Lung microvascular endothelial cell (primary cell): Measurements from ENCODE around the gene MAP2K3. TPM values are rescaled to one million over a fixed set of nuclear protein-coding genes. Genes with fewer than 3 reads are reported as not detected.
"Not testable (repeated sequence)": the region's sequence is repeated elsewhere in the genome, so short reads cannot be mapped to it uniquely, and the experiment has no call there.

ENCODE experiments used
- DNase-seq, 2 donors: peaks; one replicate each; pipeline versions ENCODE4 v3.0.0 to v3.0.0-alpha.2; 2010; ENCODE audit warnings: low read depth in 2 of 2
- total RNA-seq: library from RNA; depleted of rRNA; stranded (reverse); fragments of >200 nt; gene quantifications from 2 replicates; pipeline ENCODE4 v1.2.1, GENCODE V29; 2014

The MAP2K3 gene
- total RNA-seq, 1 donor from 2014 or later: 10.7 TPM

DNA sequence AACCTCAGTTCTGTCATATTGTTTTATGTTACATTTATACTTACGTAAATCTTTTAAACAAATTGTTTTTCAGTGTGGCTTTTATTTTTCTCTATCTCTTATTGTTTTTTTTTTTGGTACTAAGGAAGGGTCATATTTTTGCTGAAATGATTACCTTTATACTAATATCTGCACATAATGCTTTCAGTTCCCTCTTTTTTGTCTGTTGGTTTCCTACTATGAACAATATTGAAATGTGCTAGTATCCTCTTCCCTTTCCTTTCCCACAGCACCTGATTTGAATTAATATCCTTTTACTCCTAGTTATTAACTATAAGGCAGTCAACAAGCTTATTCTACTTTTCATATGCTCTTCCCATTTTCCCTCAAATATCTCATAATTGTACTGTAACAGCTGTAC is 43.4 kb downstream of the MAP2K3 start:
- DNase-seq: not testable (repeated sequence)

GRCh38 chr17:21328778-21329177 is 44.3 kb downstream of the MAP2K3 start:
- not testable (repeated sequence) for DNase-seq

- DNase-seq: no peak
These were observed 46.1 kb downstream of the MAP2K3 start for GRCh38 chr17:21330436-21331160.

- DNase-seq: not testable (repeated sequence)
These were observed 52.2 kb downstream of the MAP2K3 start for GRCh38 chr17:21336541-21337294.

GRCh38 chr17:21337981-21338625 is 53.6 kb downstream of the MAP2K3 start:
- DNase-seq: not testable (repeated sequence)

DNA sequence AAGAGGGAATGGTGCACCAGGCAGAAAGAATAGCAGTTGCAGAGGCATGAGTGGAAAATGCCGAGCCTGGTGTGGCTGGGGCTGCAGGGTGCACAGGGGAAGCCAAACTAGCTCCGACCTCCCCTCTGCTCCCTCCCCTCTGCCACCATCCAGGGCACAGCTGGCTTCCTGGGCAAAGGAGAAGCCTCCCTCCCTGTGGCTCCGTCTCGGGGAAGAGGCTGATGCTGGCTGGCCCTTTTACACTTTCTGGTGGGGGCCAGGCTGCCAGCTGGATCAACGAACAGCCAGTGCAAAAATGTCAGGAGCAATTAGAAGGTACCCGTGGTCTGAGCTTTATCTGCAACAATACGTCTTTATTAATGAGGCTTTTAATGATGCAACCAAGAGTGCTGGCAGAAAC is 54.5 kb downstream of the MAP2K3 start:
- DNase-seq: no peak

DNA sequence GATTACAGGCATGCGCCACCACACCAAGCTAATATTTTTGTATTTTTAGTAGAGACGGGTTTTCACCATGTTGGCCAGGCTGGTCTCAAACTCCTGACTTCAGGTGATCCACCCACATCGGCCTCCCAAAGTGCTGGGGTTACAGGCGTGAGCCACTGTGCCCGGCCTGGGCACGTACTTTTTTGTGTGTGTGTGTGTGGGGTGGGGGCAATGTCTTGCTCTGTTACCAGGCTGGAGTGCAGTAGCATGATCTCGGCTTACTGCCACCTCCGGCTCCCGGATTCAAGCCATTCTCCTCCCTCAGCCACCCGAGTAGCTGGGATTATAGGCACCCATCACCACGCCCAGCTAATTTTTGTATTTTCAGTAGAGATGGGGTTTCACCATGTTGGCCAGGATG is 55.1 kb downstream of the MAP2K3 start:
- DNase-seq: not testable (repeated sequence)

DNA sequence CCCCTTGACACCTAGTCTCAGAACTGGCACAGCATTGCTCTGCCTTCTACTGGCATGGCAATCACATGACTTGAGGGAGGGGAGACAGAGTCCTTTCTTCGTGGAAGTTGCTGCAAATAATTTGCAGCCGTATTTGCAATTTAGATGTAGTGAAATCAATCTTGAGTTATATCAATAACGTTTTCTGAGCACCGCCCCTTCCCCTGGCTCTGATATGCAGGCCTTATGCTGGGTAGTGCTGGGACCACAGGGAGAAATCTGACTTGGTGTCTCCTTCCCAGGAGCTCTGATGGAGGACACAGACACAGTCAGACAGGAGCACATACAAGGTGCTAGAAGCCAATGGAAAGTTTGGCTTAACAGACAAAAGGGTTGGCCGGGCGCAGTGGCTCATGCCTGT is 55.9 kb downstream of the MAP2K3 start:
- not testable (repeated sequence) for DNase-seq

GRCh38 chr17:21341279-21341678 is 56.8 kb downstream of the MAP2K3 start:
- DNase-seq: not testable (repeated sequence)

DNA sequence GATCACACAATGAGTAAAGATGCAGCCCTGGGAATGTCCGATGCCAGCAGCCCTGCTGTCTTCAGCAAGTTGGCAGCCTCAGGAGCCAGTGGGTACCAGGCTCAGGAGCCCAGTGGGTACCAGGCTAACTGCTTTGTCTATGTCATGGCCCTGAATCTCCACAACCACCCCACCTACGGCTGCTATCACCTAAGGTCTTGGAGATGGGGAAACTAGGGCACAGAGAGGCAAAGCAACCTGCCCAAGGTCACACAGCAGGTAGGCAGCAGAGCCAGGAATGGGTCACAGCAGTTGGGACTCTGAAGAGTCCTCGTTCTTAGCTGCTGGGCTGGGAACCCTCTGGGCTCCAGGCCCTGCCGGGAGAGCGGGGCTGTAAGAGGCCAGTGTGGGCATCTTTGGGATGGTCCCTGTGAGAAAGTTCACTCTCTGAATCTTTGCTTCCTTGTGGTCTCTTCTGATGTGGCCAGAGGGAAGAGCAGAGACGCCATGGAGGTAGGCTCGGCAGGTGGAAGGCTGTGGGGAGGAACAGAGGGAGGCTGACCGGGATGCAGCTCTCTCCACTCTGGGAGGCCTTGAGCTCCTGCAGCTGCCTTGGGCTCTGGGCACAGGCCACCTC is 57.5 kb downstream of the MAP2K3 start:
- DNase-seq: not testable (repeated sequence)

DNA sequence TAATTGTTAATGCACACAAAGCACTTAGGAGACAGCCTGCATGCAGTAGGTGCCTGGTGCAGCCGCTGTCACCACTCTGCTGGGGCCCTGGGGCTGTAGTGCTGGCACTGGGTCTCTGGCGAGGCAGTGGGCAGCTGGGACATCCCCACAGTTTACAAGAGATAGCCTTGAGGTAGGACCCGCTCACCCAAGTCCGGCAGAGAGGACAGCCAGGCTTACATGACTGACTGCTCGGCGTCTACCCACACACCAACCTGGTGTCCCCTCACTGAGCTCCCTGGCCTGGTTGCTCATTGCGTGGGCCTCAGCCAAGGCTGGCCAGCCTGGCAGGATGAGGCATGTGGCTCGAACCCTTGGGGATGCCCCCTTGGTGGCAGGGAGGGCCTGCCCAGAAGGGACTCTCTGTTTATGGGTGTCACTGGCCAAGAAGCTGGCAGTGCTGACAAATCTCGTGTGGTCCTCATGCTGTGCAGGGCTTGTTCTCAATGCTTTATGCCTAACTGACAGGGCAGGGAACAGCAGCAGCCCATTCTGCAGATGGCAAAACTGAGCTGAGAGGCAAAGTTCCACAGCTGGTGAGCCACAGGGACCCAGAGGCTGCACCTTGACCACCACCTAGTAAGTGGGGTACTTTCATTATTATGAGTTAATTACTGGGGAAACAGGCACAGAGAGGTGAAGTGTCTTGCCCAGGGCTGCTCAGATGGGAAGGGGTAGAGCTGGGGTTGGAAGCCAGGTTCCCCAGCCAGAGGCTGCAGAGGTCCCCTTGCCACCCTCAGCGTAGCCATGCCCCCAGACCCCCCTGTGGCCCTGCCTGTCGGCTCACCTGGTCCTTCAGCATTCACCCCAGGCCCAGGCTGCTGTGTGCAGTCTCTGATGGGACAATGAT is 58.8 kb downstream of the MAP2K3 start:
- DNase-seq: not testable (repeated sequence)

DNA sequence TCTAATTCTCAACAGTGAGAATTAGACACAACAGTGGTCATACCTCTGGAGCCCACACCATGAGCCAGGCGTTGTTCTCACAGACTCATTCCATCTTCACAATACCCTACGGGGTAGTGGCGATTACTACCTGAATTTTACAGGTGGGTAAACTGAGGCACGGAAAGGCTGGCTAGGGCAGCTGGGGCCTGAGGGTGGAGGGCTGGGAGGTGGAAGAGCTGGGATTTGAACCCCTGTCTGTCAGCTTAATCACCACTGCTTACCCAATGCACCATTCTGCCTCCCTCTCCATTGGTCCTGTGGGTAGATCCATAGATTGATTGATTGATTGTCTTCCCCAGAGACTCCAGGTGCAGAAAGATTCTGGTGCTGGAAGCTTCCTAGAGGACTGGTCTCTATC is 60.3 kb downstream of the MAP2K3 start:
- not testable (repeated sequence) for DNase-seq

- DNase-seq: no peak
These were observed 60.7 kb downstream of the MAP2K3 start for GRCh38 chr17:21345236-21345635.

- DNase-seq: not testable (repeated sequence)
These were observed 61.6 kb downstream of the MAP2K3 start for GRCh38 chr17:21346107-21346506.

- DNase-seq: not testable (repeated sequence)
These were observed 62.2 kb downstream of the MAP2K3 start for GRCh38 chr17:21346651-21347250.

DNA sequence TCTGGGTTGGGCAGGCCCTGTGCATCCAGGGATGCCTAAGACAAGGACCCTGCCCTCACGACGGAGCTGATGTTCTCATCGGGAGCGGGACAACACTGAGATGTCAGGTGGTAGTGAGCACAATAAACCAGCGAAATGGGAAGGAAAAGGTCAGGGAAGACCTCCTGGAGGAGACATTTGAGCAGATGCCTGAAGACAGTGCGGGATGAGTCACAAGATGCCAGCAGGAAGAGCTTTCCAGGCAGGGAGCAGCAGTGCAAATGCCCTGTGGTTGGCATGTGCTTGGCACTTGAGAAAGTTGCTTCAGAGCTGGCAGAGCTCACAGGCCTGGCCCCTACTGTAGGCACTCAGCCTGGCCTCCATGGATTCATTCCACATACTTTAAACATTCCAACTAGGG is 63.1 kb downstream of the MAP2K3 start:
- DNase-seq: not testable (repeated sequence)

- DNase-seq: not testable (repeated sequence)
These were observed 63.8 kb downstream of the MAP2K3 start for GRCh38 chr17:21348081-21348925.

DNA sequence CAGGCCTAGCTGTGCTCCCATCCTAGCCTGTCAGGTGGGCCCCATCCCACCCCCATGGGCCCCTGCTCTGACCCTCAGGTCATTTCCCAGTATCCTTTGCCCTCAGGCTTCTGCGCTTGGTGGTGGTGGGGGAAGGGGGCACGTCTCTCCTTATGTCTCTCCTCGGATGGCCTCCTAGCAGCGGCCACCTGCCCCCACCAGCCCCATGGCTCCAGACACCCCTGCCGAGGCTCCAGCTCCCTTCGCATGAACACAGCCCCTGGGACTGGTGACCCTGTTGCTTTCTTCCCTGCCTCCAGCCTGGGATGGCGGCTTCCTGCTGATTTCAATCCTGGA is 64.4 kb downstream of the MAP2K3 start:
- DNase-seq: not testable (repeated sequence)

DNA sequence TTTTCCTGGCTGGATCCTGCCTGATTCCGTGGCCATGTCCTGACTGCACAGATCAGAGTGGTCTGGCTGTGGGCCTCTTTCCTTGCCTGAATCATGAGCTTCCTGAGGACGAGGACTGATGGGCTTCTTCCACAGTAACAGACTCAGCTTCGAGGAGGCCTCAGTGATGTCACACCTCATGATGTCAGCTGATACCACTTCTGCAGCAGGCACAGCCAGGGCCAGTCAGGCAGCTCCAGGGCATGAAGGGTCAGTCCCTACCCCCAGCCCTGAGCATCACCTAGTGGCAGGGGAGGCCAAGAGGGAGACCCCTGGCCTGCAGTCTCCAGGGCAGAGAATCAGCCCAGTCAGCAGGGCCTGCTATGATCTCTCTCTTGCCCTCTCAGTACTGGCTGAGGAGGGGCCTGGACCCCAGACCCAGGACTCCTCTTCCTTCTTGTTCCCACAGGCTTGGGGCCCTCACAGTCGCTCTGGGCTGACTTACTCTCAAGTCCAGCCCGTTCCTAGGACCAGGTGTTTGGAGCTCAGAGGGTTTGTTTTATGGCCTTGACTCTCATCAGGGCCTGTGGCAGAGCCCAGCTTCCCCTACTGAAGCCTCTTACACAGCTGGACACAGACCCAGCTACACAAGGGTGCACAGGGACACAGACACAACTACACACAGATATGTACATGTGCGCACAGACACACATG is 65.0 kb downstream of the MAP2K3 start:
- DNase-seq: not testable (repeated sequence)
